K562 (cell line): ENCODE results near the gene NLGN3. TPM values are rescaled to one million over a fixed set of nuclear protein-coding genes. Genes with fewer than 3 reads are reported as not detected.

Source experiments
- ATAC-seq: fragments of 200-7000 bp; cut with Tn5 transposase; 3 replicates; pipeline ENCODE4 v1.9.1; 2020; ENCODE audit warnings: moderate library complexity
- BruUV-seq: library from RNA; stranded (reverse); fragments of 400-500 nt; replicated peaks from 2 replicates; lab custom pipeline; 2021; lab: Mats Ljungman, UMichigan
- CTCF ChIA-PET: fragments of 300-600 bp; formaldehyde crosslinking; extraction: SDS; loops from one replicate; lab custom pipeline; 2021; ENCODE audit warnings: low intra/inter-chr PET ratio; lab: Yijun Ruan, JAX
- POLR2A ChIA-PET: fragments of 300-600, 350-650 bp; sonication (Branson Sonifier 250); formaldehyde crosslinking; extraction: SDS; loops from one replicate; lab custom pipeline; 2021; ENCODE audit warnings: antibody characterized with exemption, inconsistent platforms; lab: Yijun Ruan, JAX
- DNase-seq, 4 experiments: peaks; one replicate each; pipeline versions ENCODE4 v3.0.0 to v3.0.0-alpha.2; 2011 to 2018; ENCODE audit warnings: low spot score in 3 of 4, mixed read lengths in 3 of 4; ENCODE audit errors: extremely low read depth in 1 of 4
- FAIRE-seq: peaks from 2 replicates; lab custom pipeline; 2011; peaks lifted over from hg19 to GRCh38; lab: Jason Lieb, UNC
- H2AFZ ChIP-seq: 2 replicates; pipeline ENCODE4 v1.6.0; 2011; ENCODE audit warnings: low read depth, low read length, control low read depth, inconsistent platforms
- H3K27ac ChIP-seq: fragments of 200-600 bp; 3 replicates; pipeline ENCODE4 v1.8.0; 2011; ENCODE audit warnings: low read depth, mild to moderate bottlenecking, control low read depth, inconsistent platforms, low read length, moderate library complexity, mixed read lengths; ENCODE audit errors: extremely low read depth
- H3K27me3 ChIP-seq, 2 experiments: fragments of 300-600 bp in 1 of 2; 2 replicates in 1 of 2; 3 replicates in 1 of 2; pipeline versions ENCODE4 v1.6.0 to v1.8.0; 2011; ENCODE audit warnings: inconsistent platforms in 2 of 2, low read length in 2 of 2, mild to moderate bottlenecking in 1 of 2, mixed read lengths in 1 of 2, moderate library complexity in 1 of 2; ENCODE audit not compliant: control insufficient read depth in 2 of 2, insufficient read depth in 2 of 2
- H3K36me3 ChIP-seq: fragments of 300-600 bp; 3 replicates; pipeline ENCODE4 v1.8.0; 2011; ENCODE audit warnings: mild to moderate bottlenecking, low read length, inconsistent platforms; ENCODE audit not compliant: control insufficient read depth, insufficient read depth
- H3K4me1 ChIP-seq, 2 experiments: fragments of 200-600 bp in 1 of 2; replicated peaks in 1 of 2; 2 replicates in 1 of 2; 3 replicates in 1 of 2; pipeline versions ENCODE4 v1.5.1 to v1.8.0; 2011; ENCODE audit warnings: inconsistent platforms in 2 of 2, low read length in 2 of 2, mild to moderate bottlenecking in 1 of 2, mixed read lengths in 1 of 2, moderate library complexity in 1 of 2; ENCODE audit not compliant: control insufficient read depth in 2 of 2, insufficient read depth in 2 of 2
- H3K4me2 ChIP-seq: 2 replicates; pipeline ENCODE4 v1.6.1; 2011; ENCODE audit warnings: low read length, control low read depth, inconsistent platforms, mixed read lengths; ENCODE audit not compliant: insufficient read depth
- H3K4me3 ChIP-seq: fragments of 200-600 bp; sonication (generic), shearing (Covaris generic); 2 replicates; pipeline ENCODE4 v1.5.1; 2016; ENCODE audit warnings: control low read depth, inconsistent platforms
- H3K79me2 ChIP-seq: fragments of 200-600 bp; 3 replicates; pipeline ENCODE4 v1.8.0; 2011; ENCODE audit warnings: low read length, inconsistent platforms; ENCODE audit not compliant: control insufficient read depth, insufficient read depth
- H3K9ac ChIP-seq, 2 experiments: 2 replicates each; pipeline versions ENCODE4 v1.6.0 to v1.6.1; 2011; ENCODE audit warnings: low read depth in 2 of 2, low read length in 2 of 2, control low read depth in 1 of 2, inconsistent platforms in 1 of 2, mild to moderate bottlenecking in 1 of 2, mixed read lengths in 1 of 2; ENCODE audit not compliant: insufficient read depth in 1 of 2
- H3K9me1 ChIP-seq: one replicate; pipeline ENCODE4 v1.6.0; 2011; ENCODE audit warnings: inconsistent platforms, mild to moderate bottlenecking, low read length, moderate library complexity; ENCODE audit not compliant: control insufficient read depth, insufficient read depth
- H3K9me3 ChIP-seq: replicated peaks from 2 replicates; pipeline ENCODE4 v1.5.1; 2011; ENCODE audit warnings: low read depth, low read length, inconsistent platforms; ENCODE audit not compliant: control insufficient read depth, insufficient read depth
- H4K20me1 ChIP-seq: replicated peaks from 2 replicates; pipeline ENCODE4 v1.6.1; 2011; ENCODE audit warnings: low read length, inconsistent platforms, mixed read lengths; ENCODE audit not compliant: control insufficient read depth, insufficient read depth
- CREB1 ChIP-seq, 2 experiments: sonication (generic) in 1 of 2; formaldehyde crosslinking in 1 of 2; IDR thresholded peaks; 2 replicates each; pipeline versions ENCODE4 v1.6.1 to v1.8.0; 2012 to 2022; ENCODE audit warnings: inconsistent platforms in 1 of 2, mild to moderate bottlenecking in 1 of 2, missing genetic modification reagents in 1 of 2, moderate library complexity in 1 of 2
- RBFOX2 ChIP-seq: fragments of 200-400 bp; formaldehyde crosslinking; IDR thresholded peaks from 2 replicates; pipeline ENCODE4 v1.6.1; 2017; ENCODE audit warnings: low read depth, mild to moderate bottlenecking, low read length, moderate library complexity
- ZNF316 ChIP-seq: fragments of 450-650 bp; IDR thresholded peaks from 2 replicates; pipeline ENCODE4 v1.6.1; 2016
- WGBS: fragments of 100-300 bp; shearing (Covaris generic); methylation state at CpG from one replicate; pipeline ENCODE4 v1.1.6; 2016; ENCODE audit warnings: low coverage, mixed read lengths; ENCODE audit not compliant: insufficient coverage; ENCODE audit errors: missing lambda C conversion rate; 5-methylcytosine and 5-hydroxymethylcytosine counted together
- in situ Hi-C: fragments of 300-500 bp; cut with MboI; formaldehyde crosslinking; loops from 4 replicates; pipeline ENCODE4 v1.15.0; 2018; ENCODE audit warnings: inconsistent platforms, mixed read lengths
- intact Hi-C: fragments of 100-400 bp; cut with micrococcal nuclease; formaldehyde crosslinking; loops from 2 replicates; pipeline ENCODE4 v1.14.2; 2022
- polyA plus RNA-seq, 8 experiments: library from polyadenylated mRNA; depleted of rRNA in 4 of 8; stranded (reverse) in 5 of 8; unstranded in 3 of 8; fragments of >200 nt; fragmentation: Nextera tagmentation in 2 of 8; fragmentation: Illumina TruSeq in 1 of 8; extraction: Ambion mirVana in 2 of 8; extraction: Trizol in 1 of 8; gene quantifications; 2 replicates each; pipeline versions ENCODE4 v1.2.1 to v1.2.3, GENCODE V29; 2011 to 2014; ENCODE audit warnings: inconsistent platforms in 1 of 8, missing spikeins in 1 of 8
- total RNA-seq, 7 experiments: library from RNA; depleted of rRNA in 6 of 7; stranded (reverse); fragments of >200 nt in 6 of 7; fragmentation: Illumina TruSeq in 2 of 7; extraction: Trizol in 2 of 7; gene quantifications; 2 replicates each; pipeline versions ENCODE4 v1.2.1 to v1.2.3, GENCODE V29; 2011 to 2021; ENCODE audit warnings: low replicate concordance in 1 of 7
- TF ChIP-seq, protein P1 (sequence below), 2 experiments: fragments of 450-650 bp; formaldehyde crosslinking in 1 of 2; IDR thresholded peaks; 2 replicates each; pipeline versions ENCODE4 v1.4.0 to v1.6.1; 2014 to 2020; ENCODE audit warnings: mild to moderate bottlenecking in 2 of 2, borderline replicate concordance in 1 of 2, low read depth in 1 of 2
- TF ChIP-seq, protein P2 (sequence below): sonication (generic); formaldehyde crosslinking; IDR thresholded peaks from 2 replicates; pipeline ENCODE4 v1.8.0; 2022; ENCODE audit warnings: mild to moderate bottlenecking, low read depth, missing genetic modification reagents
- TF ChIP-seq, protein P3 (sequence below), 3 experiments: IDR thresholded peaks in 2 of 3; conservative IDR thresholded peaks in 1 of 3; 2 replicates each; pipeline ENCODE4 v1.5.1; 2011 to 2012; ENCODE audit warnings: low read length in 3 of 3, mild to moderate bottlenecking in 3 of 3, control low read depth in 2 of 3, improper control_type of control experiment in 1 of 3, inconsistent platforms in 1 of 3, low read depth in 1 of 3, mixed read lengths in 1 of 3, moderate library complexity in 1 of 3; ENCODE audit not compliant: insufficient read depth in 2 of 3

The NLGN3 gene
- total and polyA plus RNA-seq, 9 of the 15 experiments (the other 6 are each of a cell fraction or from before 2014, with no cell fraction given) = 0.03 to 0.86 (median 0.25) TPM

DNA sequence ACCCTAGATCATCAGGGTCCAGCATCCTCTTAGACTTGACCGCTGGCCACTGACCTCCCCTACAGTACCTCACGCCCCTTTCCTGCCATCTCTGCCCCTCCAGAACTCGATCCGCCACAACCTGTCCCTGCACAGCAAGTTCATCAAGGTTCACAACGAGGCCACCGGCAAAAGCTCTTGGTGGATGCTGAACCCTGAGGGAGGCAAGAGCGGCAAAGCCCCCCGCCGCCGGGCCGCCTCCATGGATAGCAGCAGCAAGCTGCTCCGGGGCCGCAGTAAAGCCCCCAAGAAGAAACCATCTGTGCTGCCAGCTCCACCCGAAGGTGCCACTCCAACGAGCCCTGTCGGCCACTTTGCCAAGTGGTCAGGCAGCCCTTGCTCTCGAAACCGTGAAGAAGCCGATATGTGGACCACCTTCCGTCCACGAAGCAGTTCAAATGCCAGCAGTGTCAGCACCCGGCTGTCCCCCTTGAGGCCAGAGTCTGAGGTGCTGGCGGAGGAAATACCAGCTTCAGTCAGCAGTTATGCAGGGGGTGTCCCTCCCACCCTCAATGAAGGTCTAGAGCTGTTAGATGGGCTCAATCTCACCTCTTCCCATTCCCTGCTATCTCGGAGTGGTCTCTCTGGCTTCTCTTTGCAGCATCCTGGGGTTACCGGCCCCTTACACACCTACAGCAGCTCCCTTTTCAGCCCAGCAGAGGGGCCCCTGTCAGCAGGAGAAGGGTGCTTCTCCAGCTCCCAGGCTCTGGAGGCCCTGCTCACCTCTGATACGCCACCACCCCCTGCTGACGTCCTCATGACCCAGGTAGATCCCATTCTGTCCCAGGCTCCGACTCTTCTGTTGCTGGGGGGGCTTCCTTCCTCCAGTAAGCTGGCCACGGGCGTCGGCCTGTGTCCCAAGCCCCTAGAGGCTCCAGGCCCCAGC lies 43.8 kb upstream of the NLGN3 start:
- intact Hi-C loops (no loop called here), in situ Hi-C loops (no loop called here)
- ATAC-seq (peak; percentile 27), FAIRE-seq (no peak), DNase-seq (peak; percentile 26 to 57 (median 38))
- Histone ChIP-seq H2AFZ (no peak overlapping the region), H3K4me2 (no peak overlapping the region), H3K79me2 (peaks cover 28% of the 10 kb centered on the region), H3K27me3 (no peaks in the 10 kb centered on the region), H3K27ac (peak overlapping the region; percentile 91; the same call in 2 of the 3 replicates), H3K9me3 (no peaks in the 10 kb centered on the region), H4K20me1 (no peaks in the 10 kb centered on the region), H3K4me3 (no peak overlapping the region), H3K9ac (peak overlapping the region; percentile 25 to 48; a peak in 1 of 4 replicates), H3K36me3 (peaks cover 3% of the 10 kb centered on the region; the same call in 1 of the 3 replicates), H3K9me1 (no peaks in the 10 kb centered on the region), H3K4me1 (peaks cover 40 to 47% of the 10 kb centered on the region in 2 experiments)
- ChIA-PET CTCF (interaction anchor here (1.5 kb wide), 1 partner anchor 28 kb away, joined by 6 read pairs; no protein-coding TSS in a partner anchor), POLR2A (interaction anchor here (0.5 to 2.3 kb wide), 6 partner anchors 9 to 146 kb away, joined by 3 to 9 read pairs (median 4); partner anchors contain the start of gene MED12)
- WGBS = 84% methylated on average over 18 of the region's 31 CpGs
- BruUV-seq = no TSS peak
- 0 out of 2 replicates have a peak, but pooled peaks have one; percentile 7 for TF ChIP-seq ZNF316
- TF ChIP-seq, protein P1, sequence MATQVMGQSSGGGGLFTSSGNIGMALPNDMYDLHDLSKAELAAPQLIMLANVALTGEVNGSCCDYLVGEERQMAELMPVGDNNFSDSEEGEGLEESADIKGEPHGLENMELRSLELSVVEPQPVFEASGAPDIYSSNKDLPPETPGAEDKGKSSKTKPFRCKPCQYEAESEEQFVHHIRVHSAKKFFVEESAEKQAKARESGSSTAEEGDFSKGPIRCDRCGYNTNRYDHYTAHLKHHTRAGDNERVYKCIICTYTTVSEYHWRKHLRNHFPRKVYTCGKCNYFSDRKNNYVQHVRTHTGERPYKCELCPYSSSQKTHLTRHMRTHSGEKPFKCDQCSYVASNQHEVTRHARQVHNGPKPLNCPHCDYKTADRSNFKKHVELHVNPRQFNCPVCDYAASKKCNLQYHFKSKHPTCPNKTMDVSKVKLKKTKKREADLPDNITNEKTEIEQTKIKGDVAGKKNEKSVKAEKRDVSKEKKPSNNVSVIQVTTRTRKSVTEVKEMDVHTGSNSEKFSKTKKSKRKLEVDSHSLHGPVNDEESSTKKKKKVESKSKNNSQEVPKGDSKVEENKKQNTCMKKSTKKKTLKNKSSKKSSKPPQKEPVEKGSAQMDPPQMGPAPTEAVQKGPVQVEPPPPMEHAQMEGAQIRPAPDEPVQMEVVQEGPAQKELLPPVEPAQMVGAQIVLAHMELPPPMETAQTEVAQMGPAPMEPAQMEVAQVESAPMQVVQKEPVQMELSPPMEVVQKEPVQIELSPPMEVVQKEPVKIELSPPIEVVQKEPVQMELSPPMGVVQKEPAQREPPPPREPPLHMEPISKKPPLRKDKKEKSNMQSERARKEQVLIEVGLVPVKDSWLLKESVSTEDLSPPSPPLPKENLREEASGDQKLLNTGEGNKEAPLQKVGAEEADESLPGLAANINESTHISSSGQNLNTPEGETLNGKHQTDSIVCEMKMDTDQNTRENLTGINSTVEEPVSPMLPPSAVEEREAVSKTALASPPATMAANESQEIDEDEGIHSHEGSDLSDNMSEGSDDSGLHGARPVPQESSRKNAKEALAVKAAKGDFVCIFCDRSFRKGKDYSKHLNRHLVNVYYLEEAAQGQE (IDR thresholded peaks at IDR 0.05; ENCODE audit: borderline replicate concordance) = peak; percentile 46
- TF ChIP-seq, protein P1 (CRISPR knock-in tag; IDR thresholded peaks at IDR 0.05; ENCODE audit: low read depth) = no peak
- TF ChIP-seq RBFOX2 = 0 out of 2 replicates have a peak, but pooled peaks have one; percentile 24
- TF ChIP-seq CREB1 (IDR thresholded peaks at IDR 0.05) = no peak
- no peak for TF ChIP-seq CREB1 (CRISPR knock-in tag; IDR thresholded peaks at IDR 0.05)
- TF ChIP-seq, protein P2, sequence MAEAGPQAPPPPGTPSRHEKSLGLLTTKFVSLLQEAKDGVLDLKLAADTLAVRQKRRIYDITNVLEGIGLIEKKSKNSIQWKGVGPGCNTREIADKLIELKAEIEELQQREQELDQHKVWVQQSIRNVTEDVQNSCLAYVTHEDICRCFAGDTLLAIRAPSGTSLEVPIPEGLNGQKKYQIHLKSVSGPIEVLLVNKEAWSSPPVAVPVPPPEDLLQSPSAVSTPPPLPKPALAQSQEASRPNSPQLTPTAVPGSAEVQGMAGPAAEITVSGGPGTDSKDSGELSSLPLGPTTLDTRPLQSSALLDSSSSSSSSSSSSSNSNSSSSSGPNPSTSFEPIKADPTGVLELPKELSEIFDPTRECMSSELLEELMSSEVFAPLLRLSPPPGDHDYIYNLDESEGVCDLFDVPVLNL = no peak
- TF ChIP-seq, protein P3, sequence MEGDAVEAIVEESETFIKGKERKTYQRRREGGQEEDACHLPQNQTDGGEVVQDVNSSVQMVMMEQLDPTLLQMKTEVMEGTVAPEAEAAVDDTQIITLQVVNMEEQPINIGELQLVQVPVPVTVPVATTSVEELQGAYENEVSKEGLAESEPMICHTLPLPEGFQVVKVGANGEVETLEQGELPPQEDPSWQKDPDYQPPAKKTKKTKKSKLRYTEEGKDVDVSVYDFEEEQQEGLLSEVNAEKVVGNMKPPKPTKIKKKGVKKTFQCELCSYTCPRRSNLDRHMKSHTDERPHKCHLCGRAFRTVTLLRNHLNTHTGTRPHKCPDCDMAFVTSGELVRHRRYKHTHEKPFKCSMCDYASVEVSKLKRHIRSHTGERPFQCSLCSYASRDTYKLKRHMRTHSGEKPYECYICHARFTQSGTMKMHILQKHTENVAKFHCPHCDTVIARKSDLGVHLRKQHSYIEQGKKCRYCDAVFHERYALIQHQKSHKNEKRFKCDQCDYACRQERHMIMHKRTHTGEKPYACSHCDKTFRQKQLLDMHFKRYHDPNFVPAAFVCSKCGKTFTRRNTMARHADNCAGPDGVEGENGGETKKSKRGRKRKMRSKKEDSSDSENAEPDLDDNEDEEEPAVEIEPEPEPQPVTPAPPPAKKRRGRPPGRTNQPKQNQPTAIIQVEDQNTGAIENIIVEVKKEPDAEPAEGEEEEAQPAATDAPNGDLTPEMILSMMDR (IDR thresholded peaks at IDR 0.05 in 2 of 3, conservative IDR thresholded peaks at IDR 0.05 in 1 of 3; ENCODE audit: insufficient read depth in 2 of 3, low read depth in 1 of 3, low read length in 3 of 3) = peak; percentile 35 to 65 (median 39); a peak in 5 of 6 replicates
